OCI-LY1 (cell line): Measurements from ENCODE around the gene IQSEC1.

ENCODE experiments used
- H2AFZ ChIP-seq: fragments of 200-600 bp; sonication (generic), shearing (Covaris generic); 2 replicates; pipeline ENCODE4 v1.6.0; 2014; ENCODE audit warnings: antibody characterized with exemption, mild to moderate bottlenecking, low read length
- H3F3A ChIP-seq: fragments of 200-600 bp; sonication (generic), shearing (Covaris generic); 2 replicates; pipeline ENCODE4 v1.6.0; 2014; ENCODE audit warnings: mild to moderate bottlenecking, antibody characterized with exemption, low read length, moderate library complexity; ENCODE audit not compliant: insufficient read depth
- H3K27ac ChIP-seq: fragments of 200-600 bp; sonication (generic); 2 replicates; pipeline ENCODE4 v1.5.1; 2014; ENCODE audit warnings: low read length, mixed run types, mild to moderate bottlenecking, low read depth; ENCODE audit not compliant: poor library complexity, severe bottlenecking
- H3K27me3 ChIP-seq: fragments of 200-600 bp; sonication (generic); 2 replicates; pipeline ENCODE4 v1.6.0; 2014; ENCODE audit warnings: antibody characterized with exemption, mild to moderate bottlenecking, low read length, moderate library complexity; ENCODE audit not compliant: insufficient read depth
- H3K36me3 ChIP-seq: fragments of 200-600 bp; sonication (generic); 2 replicates; pipeline ENCODE4 v1.6.1; 2014; ENCODE audit warnings: mild to moderate bottlenecking, antibody characterized with exemption, low read length, moderate library complexity, mixed read lengths; ENCODE audit not compliant: insufficient read depth
- H3K4me1 ChIP-seq: fragments of 200-600 bp; sonication (generic); 2 replicates; pipeline ENCODE4 v1.5.1; 2014; ENCODE audit warnings: mild to moderate bottlenecking, low read length, moderate library complexity; ENCODE audit not compliant: insufficient read depth, severe bottlenecking
- H3K4me2 ChIP-seq: fragments of 200-600 bp; sonication (generic), shearing (Covaris generic); 2 replicates; pipeline ENCODE4 v1.6.1; 2014; ENCODE audit warnings: low read length
- H3K4me3 ChIP-seq: fragments of 200-600 bp; sonication (generic); 2 replicates; pipeline ENCODE4 v1.5.1; 2014; ENCODE audit warnings: low read length, low read depth, mild to moderate bottlenecking, mixed read lengths; ENCODE audit not compliant: poor library complexity, severe bottlenecking
- H3K79me2 ChIP-seq: fragments of 200-600 bp; shearing (Covaris generic); 2 replicates; pipeline ENCODE4 v1.6.1; 2016; ENCODE audit warnings: mixed run types, low read length, mixed read lengths; ENCODE audit not compliant: insufficient read depth
- H3K9ac ChIP-seq: fragments of 200-600 bp; sonication (generic), shearing (Covaris generic); 2 replicates; pipeline ENCODE4 v1.6.1; 2014; ENCODE audit warnings: mild to moderate bottlenecking, low read length, mixed read lengths
- H3K9me2 ChIP-seq: fragments of 200-600 bp; sonication (generic), shearing (Covaris generic); 2 replicates; pipeline ENCODE4 v1.6.1; 2014; ENCODE audit warnings: low read depth, mild to moderate bottlenecking, low read length, mixed read lengths
- H3K9me3 ChIP-seq: fragments of 200-600 bp; shearing (Covaris generic); 2 replicates; pipeline ENCODE4 v1.6.1; 2014; ENCODE audit warnings: low read length, mixed read lengths
- H4K20me1 ChIP-seq: fragments of 200-600 bp; sonication (generic), shearing (Covaris generic); 2 replicates; pipeline ENCODE4 v1.6.0; 2016; ENCODE audit warnings: mild to moderate bottlenecking, low read length; ENCODE audit not compliant: insufficient read depth
- EZH2 ChIP-seq: fragments of 200-600 bp; sonication (generic), shearing (Covaris generic); IDR thresholded peaks from 2 replicates; pipeline ENCODE4 v1.8.0; 2017; ENCODE audit warnings: borderline replicate concordance, mixed run types, mild to moderate bottlenecking, antibody characterized with exemption, low read length, moderate library complexity, mixed read lengths
- TF ChIP-seq, protein P1 (sequence below): fragments of 200-600 bp; sonication (generic), shearing (Covaris generic); IDR thresholded peaks from 2 replicates; pipeline ENCODE4 v1.5.1; 2017; ENCODE audit warnings: mild to moderate bottlenecking, antibody characterized with exemption, low read length, moderate library complexity, mixed read lengths

Gene IQSEC1

DNA sequence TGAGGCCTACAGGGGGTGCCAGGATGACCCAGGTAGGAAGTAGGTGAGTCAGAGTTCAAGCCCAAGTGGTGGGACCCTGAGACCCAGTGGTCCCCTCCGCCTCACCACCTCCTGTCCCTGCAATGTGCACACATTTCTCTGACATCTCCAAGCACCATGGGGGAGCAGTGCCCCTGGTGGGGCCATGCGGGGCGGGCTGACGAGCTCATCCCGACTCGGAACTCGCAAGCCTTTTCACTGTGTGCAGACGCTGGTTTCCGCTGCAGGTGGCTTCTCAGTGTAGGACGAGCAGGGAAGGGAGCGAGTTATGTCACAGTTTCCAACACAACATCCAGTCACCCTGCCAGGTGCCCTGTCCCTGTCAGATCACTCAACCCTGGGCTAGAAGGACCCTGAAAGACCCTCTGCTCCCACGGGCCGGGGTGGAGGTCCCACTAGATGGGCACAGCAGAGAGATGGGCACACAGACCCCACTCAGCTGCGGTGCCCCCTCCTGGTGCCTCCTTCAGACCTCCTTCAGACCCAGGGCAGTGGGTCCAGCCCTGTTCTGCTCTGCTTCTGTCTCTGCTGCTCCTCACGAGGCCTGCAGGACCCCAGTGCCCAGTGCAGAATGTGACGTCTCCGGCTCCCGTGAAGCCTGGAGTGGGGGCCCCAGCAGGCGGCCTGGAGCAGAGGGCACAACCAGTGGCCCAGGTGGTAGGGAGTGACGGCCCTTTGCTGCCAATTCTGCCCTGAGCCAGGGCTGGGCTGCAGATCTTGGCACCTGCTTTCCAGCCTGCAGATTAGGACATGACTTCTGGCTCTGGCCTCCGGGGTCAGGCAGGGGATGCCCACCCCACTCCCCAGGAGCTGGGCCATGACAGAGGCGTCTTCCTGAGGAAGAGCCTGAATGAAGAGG, 129.9 kb downstream of the IQSEC1 start:
- Histone ChIP-seq H3K79me2 (no peaks in the 10 kb centered on the region), H3K9ac (no peak overlapping the region), H3K4me1 (no peaks in the 10 kb centered on the region)

DNA sequence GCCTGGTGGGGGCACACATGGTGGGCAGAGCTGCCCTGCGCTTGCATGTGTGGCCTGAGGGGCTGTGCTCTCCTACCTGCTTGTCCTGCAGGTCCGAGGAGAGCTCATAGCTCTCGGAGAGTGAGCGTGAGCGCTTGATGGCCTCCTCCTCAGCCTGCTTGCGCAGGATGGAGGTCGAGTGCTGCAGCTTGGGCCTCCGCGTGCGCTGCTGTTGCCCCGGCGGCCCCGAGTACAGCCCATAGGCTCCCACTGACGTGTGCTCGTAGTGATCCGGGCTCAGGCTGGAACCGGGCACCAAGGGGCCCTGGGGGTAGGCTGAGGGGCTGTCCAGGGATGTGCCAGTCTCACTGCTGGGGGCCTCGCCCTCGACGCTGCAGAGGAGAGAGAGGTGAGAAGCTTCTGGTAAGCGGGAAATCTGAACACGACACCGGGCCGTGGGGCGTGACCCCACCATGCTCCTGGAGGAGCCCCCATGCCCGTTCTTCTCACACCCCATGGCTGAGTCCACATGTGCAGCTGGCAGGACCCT, 131.7 kb downstream of the IQSEC1 start:
- H3K79me2 ChIP-seq: no peaks in the 10 kb centered on the region
- H4K20me1 ChIP-seq: no peaks in the 10 kb centered on the region

More for the DNA sequence above, 129.9 kb downstream of the IQSEC1 start:
- Histone ChIP-seq H3K4me3 (no peak overlapping the region), H3F3A (no peaks in the 10 kb centered on the region), H3K9me3 (no peaks in the 10 kb centered on the region), H3K27ac (no peak overlapping the region), H3K36me3 (no peaks in the 10 kb centered on the region), H3K4me2 (no peak overlapping the region), H3K9me2 (no peaks in the 10 kb centered on the region), H2AFZ (no peak overlapping the region), H4K20me1 (no peaks in the 10 kb centered on the region), H3K27me3 (0 out of 2 replicates have a peak, but pooled peaks cover 9% of the 10 kb centered on the region)
- no peak for TF ChIP-seq EZH2
- TF ChIP-seq, protein P1, sequence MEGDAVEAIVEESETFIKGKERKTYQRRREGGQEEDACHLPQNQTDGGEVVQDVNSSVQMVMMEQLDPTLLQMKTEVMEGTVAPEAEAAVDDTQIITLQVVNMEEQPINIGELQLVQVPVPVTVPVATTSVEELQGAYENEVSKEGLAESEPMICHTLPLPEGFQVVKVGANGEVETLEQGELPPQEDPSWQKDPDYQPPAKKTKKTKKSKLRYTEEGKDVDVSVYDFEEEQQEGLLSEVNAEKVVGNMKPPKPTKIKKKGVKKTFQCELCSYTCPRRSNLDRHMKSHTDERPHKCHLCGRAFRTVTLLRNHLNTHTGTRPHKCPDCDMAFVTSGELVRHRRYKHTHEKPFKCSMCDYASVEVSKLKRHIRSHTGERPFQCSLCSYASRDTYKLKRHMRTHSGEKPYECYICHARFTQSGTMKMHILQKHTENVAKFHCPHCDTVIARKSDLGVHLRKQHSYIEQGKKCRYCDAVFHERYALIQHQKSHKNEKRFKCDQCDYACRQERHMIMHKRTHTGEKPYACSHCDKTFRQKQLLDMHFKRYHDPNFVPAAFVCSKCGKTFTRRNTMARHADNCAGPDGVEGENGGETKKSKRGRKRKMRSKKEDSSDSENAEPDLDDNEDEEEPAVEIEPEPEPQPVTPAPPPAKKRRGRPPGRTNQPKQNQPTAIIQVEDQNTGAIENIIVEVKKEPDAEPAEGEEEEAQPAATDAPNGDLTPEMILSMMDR: no peak

DNA sequence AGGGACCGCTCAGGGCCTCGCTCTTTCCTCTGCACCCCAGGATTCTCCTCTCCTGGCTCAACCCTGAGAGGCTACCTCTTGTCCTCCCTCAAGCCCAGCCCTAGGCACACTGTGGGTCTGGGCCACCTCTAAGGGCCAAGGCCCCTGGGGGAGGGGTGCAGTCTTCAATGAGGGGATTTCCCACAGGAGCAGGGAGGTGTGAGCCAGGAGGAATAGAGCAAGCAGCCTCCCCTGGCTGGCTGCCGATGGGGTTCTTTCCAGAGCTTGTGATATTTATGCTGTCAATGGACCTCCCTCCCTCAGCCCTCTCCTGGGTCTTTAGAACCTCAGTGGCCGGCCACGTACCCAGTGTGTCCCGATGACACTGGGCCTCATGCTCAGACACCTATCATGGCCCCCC, 132.4 kb downstream of the IQSEC1 start:
- H2AFZ ChIP-seq: no peak overlapping the region
- H3K36me3 ChIP-seq: no peaks in the 10 kb centered on the region
- H4K20me1 ChIP-seq: no peaks in the 10 kb centered on the region
- H3K9ac ChIP-seq: no peak overlapping the region
- no peak overlapping the region for H3K4me2 ChIP-seq
- H3K27ac ChIP-seq: no peak overlapping the region
- no peaks in the 10 kb centered on the region for H3K4me1 ChIP-seq
- no peaks in the 10 kb centered on the region for H3K9me3 ChIP-seq
- no peaks in the 10 kb centered on the region for H3K9me2 ChIP-seq
- TF ChIP-seq, protein P1: no peak
- TF ChIP-seq EZH2: no peak
- H3F3A ChIP-seq: no peaks in the 10 kb centered on the region
- 0 out of 2 replicates have a peak, but pooled peaks cover 3% of the 10 kb centered on the region for H3K27me3 ChIP-seq
- H3K4me3 ChIP-seq: no peak overlapping the region
- H3K79me2 ChIP-seq: no peaks in the 10 kb centered on the region

More for the DNA sequence above, 131.7 kb downstream of the IQSEC1 start:
- no peak overlapping the region for H3K4me2 ChIP-seq
- H3K9ac ChIP-seq: no peak overlapping the region
- H3F3A ChIP-seq: no peaks in the 10 kb centered on the region
- no peaks in the 10 kb centered on the region for H3K9me2 ChIP-seq
- no peak overlapping the region for H3K27ac ChIP-seq
- H2AFZ ChIP-seq: no peak overlapping the region
- H3K9me3 ChIP-seq: no peaks in the 10 kb centered on the region
- no peak for TF ChIP-seq EZH2
- TF ChIP-seq, protein P1: no peak
- no peaks in the 10 kb centered on the region for H3K36me3 ChIP-seq
- no peak overlapping the region for H3K4me3 ChIP-seq
- no peaks in the 10 kb centered on the region for H3K4me1 ChIP-seq
- H3K27me3 ChIP-seq: 0 out of 2 replicates have a peak, but pooled peaks cover 3% of the 10 kb centered on the region
